Suprapubic skin (tissue), 3 donors: ENCODE measurements around the gene ARID4B.

Source experiments
- CTCF ChIP-seq, 2 donors: fragments of 200-600 bp in 1 of 2; fragments of 450-650 bp in 1 of 2; sonication (generic) in 1 of 2; IDR thresholded peaks; one replicate each; pipeline ENCODE4 v1.5.1; 2016 to 2019; ENCODE audit warnings: antibody characterized with exemption in 2 of 2, mild to moderate bottlenecking in 1 of 2, moderate library complexity in 1 of 2
- POLR2A ChIP-seq, 2 donors: fragments of 450-650 bp; IDR thresholded peaks; one replicate each; pipeline ENCODE4 v1.6.1; 2017; ENCODE audit warnings: antibody characterized with exemption in 2 of 2, mild to moderate bottlenecking in 2 of 2, moderate library complexity in 2 of 2

GRCh38 chr1:235199441-235199840, 128.5 kb downstream of the ARID4B start:
- TF ChIP-seq CTCF (IDR thresholded peaks at IDR 0.05) (no peak), POLR2A (IDR thresholded peaks at IDR 0.05) (no peak)
